ENCODE results near the gene NDUFA12.

GRCh38 chr12:95034750-95035149 is 31.3 kb upstream of the NDUFA12 start:
- TF ChIP-seq, protein P1, sequence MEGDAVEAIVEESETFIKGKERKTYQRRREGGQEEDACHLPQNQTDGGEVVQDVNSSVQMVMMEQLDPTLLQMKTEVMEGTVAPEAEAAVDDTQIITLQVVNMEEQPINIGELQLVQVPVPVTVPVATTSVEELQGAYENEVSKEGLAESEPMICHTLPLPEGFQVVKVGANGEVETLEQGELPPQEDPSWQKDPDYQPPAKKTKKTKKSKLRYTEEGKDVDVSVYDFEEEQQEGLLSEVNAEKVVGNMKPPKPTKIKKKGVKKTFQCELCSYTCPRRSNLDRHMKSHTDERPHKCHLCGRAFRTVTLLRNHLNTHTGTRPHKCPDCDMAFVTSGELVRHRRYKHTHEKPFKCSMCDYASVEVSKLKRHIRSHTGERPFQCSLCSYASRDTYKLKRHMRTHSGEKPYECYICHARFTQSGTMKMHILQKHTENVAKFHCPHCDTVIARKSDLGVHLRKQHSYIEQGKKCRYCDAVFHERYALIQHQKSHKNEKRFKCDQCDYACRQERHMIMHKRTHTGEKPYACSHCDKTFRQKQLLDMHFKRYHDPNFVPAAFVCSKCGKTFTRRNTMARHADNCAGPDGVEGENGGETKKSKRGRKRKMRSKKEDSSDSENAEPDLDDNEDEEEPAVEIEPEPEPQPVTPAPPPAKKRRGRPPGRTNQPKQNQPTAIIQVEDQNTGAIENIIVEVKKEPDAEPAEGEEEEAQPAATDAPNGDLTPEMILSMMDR (IDR thresholded peaks at IDR 0.05; ENCODE audit: poor library complexity): no peak
- no peak for TF ChIP-seq EZH2phosphoT487 (IDR thresholded peaks at IDR 0.05; ENCODE audit: low read depth, severe bottlenecking, unreplicated experiment)
